Activated naive CD4-positive, alpha-beta T cell treated with anti-CD3 and anti-CD28 coated beads for 36 hours (primary cell): ENCODE data around the gene TRMT10B. TPM values are rescaled to one million over a fixed set of nuclear protein-coding genes. Genes with fewer than 3 reads are reported as not detected.
"Not testable (repeated sequence)": the region's sequence is repeated elsewhere in the genome, so short reads cannot be mapped to it uniquely, and the experiment has no call there.

Experiments
- CTCF ChIA-PET: fragments of 350-600 bp; sonication (Branson Sonifier 250); formaldehyde crosslinking; loops from one replicate; lab custom pipeline; 2021; ENCODE audit warnings: antibody characterized with exemption; lab: Charles Lee
- DNase-seq: peaks from one replicate; pipeline ENCODE4 v3.0.0-alpha.2; 2020
- H3K27ac Mint-ChIP-seq: one replicate; pipeline ENCODE4 v1.8.0; 2021; ENCODE audit warnings: mild to moderate bottlenecking, mixed read lengths
- H3K27me3 Mint-ChIP-seq: one replicate; pipeline ENCODE4 v1.8.0; 2021; ENCODE audit warnings: low read depth, mixed read lengths
- H3K36me3 Mint-ChIP-seq: one replicate; pipeline ENCODE4 v1.8.0; 2021; ENCODE audit warnings: low read depth, mixed read lengths
- H3K4me1 Mint-ChIP-seq: one replicate; pipeline ENCODE4 v1.8.0; 2021; ENCODE audit warnings: low read depth, mixed read lengths
- H3K4me3 Mint-ChIP-seq: one replicate; pipeline ENCODE4 v1.8.0; 2021; ENCODE audit warnings: mild to moderate bottlenecking, moderate library complexity, mixed read lengths
- H3K9me3 Mint-ChIP-seq: one replicate; pipeline ENCODE4 v1.8.0; 2021; ENCODE audit warnings: mixed read lengths
- intact Hi-C: fragments of 100-400 bp; cut with micrococcal nuclease; formaldehyde crosslinking; loops from one replicate; pipeline ENCODE4 v1.15.1; 2023
- total RNA-seq, 2 experiments: library from RNA; stranded (reverse); gene quantifications; one replicate each; pipeline ENCODE4 v1.2.3, GENCODE V29; 2021

TRMT10B gene
- total RNA-seq, 2 experiments from 2014 or later = 8.1 to 9.5 TPM

- H3K27me3 Mint-ChIP-seq = no peaks in the 10 kb centered on the region
Measured at GRCh38 chr9:37732086-37732741, 21.4 kb upstream of the TRMT10B start.

GRCh38 chr9:37732952-37733351 lies 20.7 kb upstream of the TRMT10B start:
- H3K4me3 Mint-ChIP-seq = no peak overlapping the region
- H3K27me3 Mint-ChIP-seq = no peaks in the 10 kb centered on the region
- no peaks in the 10 kb centered on the region for H3K36me3 Mint-ChIP-seq
- H3K27ac Mint-ChIP-seq = no peak overlapping the region
- no peaks in the 10 kb centered on the region for H3K4me1 Mint-ChIP-seq
- H3K9me3 Mint-ChIP-seq = no peaks in the 10 kb centered on the region
- intact Hi-C loops = no loop called here
- no peak for DNase-seq
- CTCF ChIA-PET = no interaction called here

More at GRCh38 chr9:37732086-37732741, 21.4 kb upstream of the TRMT10B start:
- H3K36me3 Mint-ChIP-seq = no peaks in the 10 kb centered on the region
- H3K4me1 Mint-ChIP-seq = no peaks in the 10 kb centered on the region
- no peaks in the 10 kb centered on the region for H3K9me3 Mint-ChIP-seq
- DNase-seq = no peak
- intact Hi-C loops = no loop called here
- H3K4me3 Mint-ChIP-seq = no peak overlapping the region
- H3K27ac Mint-ChIP-seq = no peak overlapping the region
- CTCF ChIA-PET = no interaction called here

GRCh38 chr9:37739222-37739621 lies 14.4 kb upstream of the TRMT10B start:
- H3K27me3 Mint-ChIP-seq = no peaks in the 10 kb centered on the region
- H3K27ac Mint-ChIP-seq = no peak overlapping the region
- no peaks in the 10 kb centered on the region for H3K4me1 Mint-ChIP-seq
- intact Hi-C loops = no loop called here
- H3K9me3 Mint-ChIP-seq = no peaks in the 10 kb centered on the region
- H3K36me3 Mint-ChIP-seq = no peaks in the 10 kb centered on the region
- CTCF ChIA-PET = no interaction called here
- DNase-seq = no peak
- no peak overlapping the region for H3K4me3 Mint-ChIP-seq

GRCh38 chr9:37740128-37740527 lies 13.5 kb upstream of the TRMT10B start:
- Mint-ChIP-seq H3K36me3 (no peaks in the 10 kb centered on the region), H3K4me1 (no peaks in the 10 kb centered on the region), H3K4me3 (no peak overlapping the region), H3K27me3 (no peaks in the 10 kb centered on the region), H3K9me3 (no peaks in the 10 kb centered on the region), H3K27ac (no peak overlapping the region)
- CTCF ChIA-PET = no interaction called here
- intact Hi-C loops = no loop called here
- no peak for DNase-seq

GRCh38 chr9:37740631-37741328 lies 12.8 kb upstream of the TRMT10B start:
- CTCF ChIA-PET = no interaction called here
- Mint-ChIP-seq H3K9me3 (no peaks in the 10 kb centered on the region), H3K4me1 (no peaks in the 10 kb centered on the region), H3K27me3 (no peaks in the 10 kb centered on the region), H3K27ac (no peak overlapping the region), H3K36me3 (no peaks in the 10 kb centered on the region), H3K4me3 (no peak overlapping the region)
- no peak for DNase-seq
- intact Hi-C loops = no loop called here

- CTCF ChIA-PET = no interaction called here
- H3K9me3 Mint-ChIP-seq = no peaks in the 10 kb centered on the region
- H3K27me3 Mint-ChIP-seq = no peaks in the 10 kb centered on the region
- no peaks in the 10 kb centered on the region for H3K4me1 Mint-ChIP-seq
- no peaks in the 10 kb centered on the region for H3K36me3 Mint-ChIP-seq
- no peak overlapping the region for H3K27ac Mint-ChIP-seq
- no peak overlapping the region for H3K4me3 Mint-ChIP-seq
- no peak for DNase-seq
- intact Hi-C loops = loop anchor here (5.0 kb wide), 2 partner anchors 321 to 656 kb away; partner anchors contain the start of gene SHB
Measured at GRCh38 chr9:37745970-37746369, 7.6 kb upstream of the TRMT10B start.

GRCh38 chr9:37746448-37747270 lies 6.9 kb upstream of the TRMT10B start:
- Mint-ChIP-seq H3K9me3 (no peaks in the 10 kb centered on the region), H3K4me1 (no peaks in the 10 kb centered on the region), H3K27me3 (no peaks in the 10 kb centered on the region), H3K36me3 (no peaks in the 10 kb centered on the region), H3K4me3 (no peak overlapping the region), H3K27ac (no peak overlapping the region)
- intact Hi-C loops = loop anchor here (1.0 to 5.0 kb wide), 3 partner anchors 158 to 656 kb away; partner anchors contain the start of genes SHB and SLC25A51
- CTCF ChIA-PET = interaction anchor here (0.9 to 1.6 kb wide), 4 partner anchors 17 to 165 kb away, joined by 3 to 5 read pairs (median 4); partner anchors contain the start of gene FRMPD1
- no peak for DNase-seq

GRCh38 chr9:37747271-37747753 lies 6.3 kb upstream of the TRMT10B start:
- Mint-ChIP-seq H3K4me1 (no peaks in the 10 kb centered on the region), H3K4me3 (no peak overlapping the region), H3K27me3 (no peaks in the 10 kb centered on the region), H3K27ac (no peak overlapping the region), H3K36me3 (no peaks in the 10 kb centered on the region), H3K9me3 (no peaks in the 10 kb centered on the region)
- DNase-seq = peak; percentile 80
- CTCF ChIA-PET = interaction anchor here (0.8 to 1.6 kb wide), 7 partner anchors 16 to 313 kb away, joined by 3 to 5 read pairs (median 3); partner anchors contain the start of gene FRMPD1
- intact Hi-C loops = loop anchor here (1.0 to 5.0 kb wide), 3 partner anchors 157 to 655 kb away; partner anchors contain the start of genes SHB and SLC25A51

GRCh38 chr9:37749129-37749528 lies 4.5 kb upstream of the TRMT10B start:
- DNase-seq = no peak
- CTCF ChIA-PET = interaction anchor here (1.1 kb wide), 1 partner anchor 34 kb away, joined by 4 read pairs; no protein-coding TSS in a partner anchor
- H3K9me3 Mint-ChIP-seq = no peaks in the 10 kb centered on the region
- H3K4me1 Mint-ChIP-seq = peaks cover 11% of the 10 kb centered on the region
- no peaks in the 10 kb centered on the region for H3K27me3 Mint-ChIP-seq
- no peak overlapping the region for H3K4me3 Mint-ChIP-seq
- peaks cover 2% of the 10 kb centered on the region for H3K36me3 Mint-ChIP-seq
- intact Hi-C loops = loop anchor here (5.0 kb wide), 2 partner anchors 318 to 653 kb away; partner anchors contain the start of gene SHB
- no peak overlapping the region for H3K27ac Mint-ChIP-seq

- no peak overlapping the region for H3K27ac Mint-ChIP-seq
- H3K4me3 Mint-ChIP-seq = no peak overlapping the region
- no peaks in the 10 kb centered on the region for H3K27me3 Mint-ChIP-seq
- intact Hi-C loops = loop anchor here (5.0 kb wide), 1 partner anchor 264 kb away; the partner anchor contains the start of gene POLR1E
- peaks cover 29% of the 10 kb centered on the region for H3K4me1 Mint-ChIP-seq
- H3K9me3 Mint-ChIP-seq = no peaks in the 10 kb centered on the region
- no peak for DNase-seq
- peaks cover 3% of the 10 kb centered on the region for H3K36me3 Mint-ChIP-seq
- CTCF ChIA-PET = no interaction called here
Measured at GRCh38 chr9:37751186-37751585, 2.4 kb upstream of the TRMT10B start.

GRCh38 chr9:37751704-37752103 lies 1.9 kb upstream of the TRMT10B start:
- H3K4me3 Mint-ChIP-seq, H3K36me3 Mint-ChIP-seq, H3K9me3 Mint-ChIP-seq, CTCF ChIA-PET, H3K27ac Mint-ChIP-seq, DNase-seq, H3K27me3 Mint-ChIP-seq: not testable (repeated sequence)
- peaks cover 29% of the 10 kb centered on the region for H3K4me1 Mint-ChIP-seq
- intact Hi-C loops = loop anchor here (5.0 kb wide), 1 partner anchor 264 kb away; the partner anchor contains the start of gene POLR1E

- H3K9me3 Mint-ChIP-seq = not testable (repeated sequence)
- CTCF ChIA-PET = interaction anchor here (0.9 kb wide), 1 partner anchor 335 kb away, joined by 3 read pairs; no protein-coding TSS in a partner anchor
Measured at GRCh38 chr9:37752112-37752511, 1.5 kb upstream of the TRMT10B start.

More at GRCh38 chr9:37752112-37752511, 1.5 kb upstream of the TRMT10B start:
- not testable (repeated sequence) for DNase-seq, H3K27ac Mint-ChIP-seq, H3K36me3 Mint-ChIP-seq, H3K27me3 Mint-ChIP-seq, H3K4me3 Mint-ChIP-seq
- intact Hi-C loops = loop anchor here (5.0 kb wide), 1 partner anchor 265 kb away; the partner anchor contains the start of gene POLR1E
- H3K4me1 Mint-ChIP-seq = peaks cover 30% of the 10 kb centered on the region
